Activated CD4-positive, alpha-beta T cell treated with anti-CD3 and anti-CD28 coated beads for 36 hours (primary cell): ENCODE results near the gene TAS2R40. TPM values are rescaled to one million over a fixed set of nuclear protein-coding genes. Genes with fewer than 3 reads are reported as not detected.

Experiments used
- ATAC-seq: fragments of 200-7000 bp; cut with Tn5 transposase; one replicate; pipeline ENCODE4 v1.10.0; 2021; ENCODE audit warnings: mild to moderate bottlenecking, moderate library complexity
- CTCF ChIA-PET: fragments of 350-600 bp; sonication (Branson Sonifier 250); formaldehyde crosslinking; loops from one replicate; lab custom pipeline; 2021; ENCODE audit warnings: antibody characterized with exemption; lab: Charles Lee
- POLR2A ChIA-PET: fragments of 350-600 bp; sonication (Branson Sonifier 250); formaldehyde crosslinking; loops from one replicate; lab custom pipeline; 2021; ENCODE audit warnings: antibody characterized with exemption, inconsistent platforms; lab: Charles Lee
- DNase-seq: peaks from one replicate; pipeline ENCODE4 v3.0.0-alpha.2; 2020
- H3K27ac Mint-ChIP-seq: one replicate; pipeline ENCODE4 v1.8.0; 2021; ENCODE audit warnings: mixed read lengths
- H3K27me3 Mint-ChIP-seq: one replicate; pipeline ENCODE4 v1.8.0; 2021; ENCODE audit warnings: mixed read lengths
- H3K36me3 Mint-ChIP-seq: one replicate; pipeline ENCODE4 v1.8.0; 2021; ENCODE audit warnings: low read depth, mixed read lengths
- H3K4me1 Mint-ChIP-seq: one replicate; pipeline ENCODE4 v1.8.0; 2021; ENCODE audit warnings: mixed read lengths
- H3K4me3 Mint-ChIP-seq: one replicate; pipeline ENCODE4 v1.8.0; 2021; ENCODE audit warnings: mild to moderate bottlenecking, moderate library complexity, mixed read lengths
- H3K9me3 Mint-ChIP-seq: one replicate; pipeline ENCODE4 v1.8.0; 2021; ENCODE audit warnings: low read depth, mixed read lengths
- intact Hi-C, 2 experiments: fragments of 100-400 bp; cut with DNase I in 1 of 2; cut with micrococcal nuclease in 1 of 2; formaldehyde crosslinking; loops; one replicate each; pipeline versions ENCODE4 v1.14.2 to v1.15.1; 2022 to 2024; cut with DNase I, micrococcal nuclease
- total RNA-seq, 2 experiments: library from RNA; stranded (reverse); gene quantifications; one replicate each; pipeline ENCODE4 v1.2.3, GENCODE V29; 2021

TAS2R40 gene
- total RNA-seq, 2 experiments from 2014 or later: not detected

- H3K4me3 Mint-ChIP-seq: no peak overlapping the region
- no peaks in the 10 kb centered on the region for H3K9me3 Mint-ChIP-seq
- H3K4me1 Mint-ChIP-seq: no peaks in the 10 kb centered on the region
- intact Hi-C loops: no loop called here
- H3K27ac Mint-ChIP-seq: no peak overlapping the region
- ChIA-PET POLR2A (no interaction called here), CTCF (interaction anchor here (0.9 to 1.6 kb wide), 6 partner anchors 8 to 220 kb away, joined by 3 to 12 read pairs (median 4); no protein-coding TSS in a partner anchor)
- H3K36me3 Mint-ChIP-seq: no peaks in the 10 kb centered on the region
- peaks cover 14% of the 10 kb centered on the region for H3K27me3 Mint-ChIP-seq
- no peak for ATAC-seq
- DNase-seq: no peak
Observed at GRCh38 chr7:143223784-143224183, 1.9 kb downstream of the TAS2R40 start.

DNA sequence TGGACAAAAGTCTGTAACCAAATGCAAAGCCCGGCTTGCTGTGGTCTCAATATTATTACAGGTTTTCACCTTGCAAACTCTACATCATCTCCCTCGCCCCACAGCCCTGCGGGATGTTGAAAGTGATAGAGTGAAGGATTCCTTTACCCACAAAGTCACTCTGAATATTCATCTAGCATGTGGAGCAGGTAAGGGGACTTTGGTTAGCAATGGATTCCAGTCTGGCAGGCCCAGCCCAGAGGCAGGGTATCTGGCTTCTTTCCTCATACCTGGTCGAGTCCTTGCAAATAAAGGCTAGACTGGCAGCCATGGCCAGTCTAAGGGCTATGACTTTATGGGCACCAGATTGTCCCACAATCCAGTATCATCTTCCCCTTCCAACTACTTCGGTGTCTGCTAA lies 3.2 kb downstream of the TAS2R40 start:
- H3K4me3 Mint-ChIP-seq: no peak overlapping the region

GRCh38 chr7:143227806-143228205 lies 6.0 kb downstream of the TAS2R40 start:
- CTCF ChIA-PET: interaction anchor here (1.4 to 1.5 kb wide), 2 partner anchors 13 kb away, joined by 5 read pairs; no protein-coding TSS in a partner anchor

More for the DNA sequence above, 3.2 kb downstream of the TAS2R40 start:
- Mint-ChIP-seq H3K9me3 (no peaks in the 10 kb centered on the region), H3K4me1 (no peaks in the 10 kb centered on the region), H3K27ac (no peak overlapping the region), H3K27me3 (peaks cover 12% of the 10 kb centered on the region), H3K36me3 (no peaks in the 10 kb centered on the region)
- intact Hi-C loops: no loop called here
- ATAC-seq (no peak), DNase-seq (no peak)
- POLR2A ChIA-PET: no interaction called here
- CTCF ChIA-PET: interaction anchor here (1.6 kb wide), 2 partner anchors 10 to 15 kb away, joined by 7 to 12 read pairs; no protein-coding TSS in a partner anchor

GRCh38 chr7:143229054-143229790 lies 7.4 kb downstream of the TAS2R40 start:
- Mint-ChIP-seq H3K27me3 (no peaks in the 10 kb centered on the region), H3K9me3 (no peaks in the 10 kb centered on the region), H3K36me3 (no peaks in the 10 kb centered on the region), H3K4me1 (no peaks in the 10 kb centered on the region), H3K27ac (no peak overlapping the region), H3K4me3 (no peak overlapping the region)
- CTCF ChIA-PET: interaction anchor here (1.0 to 1.5 kb wide), 4 partner anchors 11 to 73 kb away, joined by 3 to 5 read pairs (median 4); no protein-coding TSS in a partner anchor
- POLR2A ChIA-PET: no interaction called here
- intact Hi-C loops: no loop called here
- DNase-seq: no peak
- ATAC-seq: no peak

More at GRCh38 chr7:143227806-143228205, 6.0 kb downstream of the TAS2R40 start:
- no peak overlapping the region for H3K27ac Mint-ChIP-seq
- intact Hi-C loops: no loop called here
- H3K4me3 Mint-ChIP-seq: no peak overlapping the region
- POLR2A ChIA-PET: no interaction called here
- H3K36me3 Mint-ChIP-seq: no peaks in the 10 kb centered on the region
- DNase-seq (no peak), ATAC-seq (no peak)
- no peaks in the 10 kb centered on the region for H3K9me3 Mint-ChIP-seq
- H3K27me3 Mint-ChIP-seq: peaks cover 6% of the 10 kb centered on the region
- no peaks in the 10 kb centered on the region for H3K4me1 Mint-ChIP-seq

- no peaks in the 10 kb centered on the region for H3K4me1 Mint-ChIP-seq
- H3K27ac Mint-ChIP-seq: no peak overlapping the region
- H3K4me3 Mint-ChIP-seq: no peak overlapping the region
- no peaks in the 10 kb centered on the region for H3K36me3 Mint-ChIP-seq
- DNase-seq (no peak), ATAC-seq (no peak)
- H3K27me3 Mint-ChIP-seq: peaks cover 3% of the 10 kb centered on the region
- CTCF ChIA-PET: interaction anchor here (1.3 to 1.5 kb wide), 2 partner anchors 9 to 10 kb away, joined by 3 to 4 read pairs; partner anchors contain the start of gene TAS2R40
- H3K9me3 Mint-ChIP-seq: peaks cover 4% of the 10 kb centered on the region
- POLR2A ChIA-PET: no interaction called here
- intact Hi-C loops: no loop called here
Observed at GRCh38 chr7:143230602-143231457, 9.0 kb downstream of the TAS2R40 start.

DNA sequence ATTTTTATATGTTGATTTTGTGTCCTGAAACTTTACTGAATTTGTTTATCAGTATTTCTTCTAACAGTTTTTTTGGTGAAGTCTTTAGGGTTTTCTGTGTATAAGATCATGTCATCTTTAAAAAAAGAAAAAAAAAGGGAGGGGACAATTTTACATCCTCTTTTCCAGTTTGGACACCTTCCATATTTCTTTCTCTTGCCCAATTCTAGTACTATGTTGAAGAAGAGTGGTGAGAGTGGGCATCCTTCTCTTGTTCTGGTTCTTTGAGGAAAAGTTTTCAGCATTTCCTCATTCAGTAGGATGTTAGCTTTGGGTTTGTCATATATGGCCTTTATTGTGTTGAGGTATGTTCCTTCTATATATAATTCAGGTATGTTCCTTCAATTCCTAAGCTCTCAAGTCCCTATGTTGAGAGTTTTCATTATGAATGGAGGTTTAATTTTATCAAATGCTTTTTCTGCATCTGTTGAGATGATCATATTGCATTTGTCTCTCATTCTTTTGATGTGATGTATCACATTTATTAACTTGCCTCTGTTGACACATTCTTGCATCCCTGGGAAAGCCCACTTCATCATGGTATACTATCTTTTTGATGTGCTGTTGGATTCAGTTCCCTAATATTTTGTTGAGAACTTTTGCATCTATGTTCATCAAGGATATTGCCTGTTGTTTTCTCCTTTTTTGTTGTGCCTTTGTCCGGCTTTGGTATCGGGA lies 12.1 kb downstream of the TAS2R40 start:
- no peak overlapping the region for H3K27ac Mint-ChIP-seq
- no peaks in the 10 kb centered on the region for H3K4me1 Mint-ChIP-seq
- POLR2A ChIA-PET: no interaction called here
- CTCF ChIA-PET: no interaction called here
- ATAC-seq (no peak), DNase-seq (no peak)
- H3K27me3 Mint-ChIP-seq: peaks cover 10% of the 10 kb centered on the region
- H3K9me3 Mint-ChIP-seq: peaks cover 21% of the 10 kb centered on the region
- intact Hi-C loops: no loop called here
- H3K4me3 Mint-ChIP-seq: no peak overlapping the region
- H3K36me3 Mint-ChIP-seq: peaks cover 7% of the 10 kb centered on the region

- H3K27ac Mint-ChIP-seq: no peak overlapping the region
- H3K4me3 Mint-ChIP-seq: no peak overlapping the region
- H3K9me3 Mint-ChIP-seq: peaks cover 21% of the 10 kb centered on the region
- intact Hi-C loops: no loop called here
- ATAC-seq: no peak
- no peak for DNase-seq
- H3K36me3 Mint-ChIP-seq: peaks cover 7% of the 10 kb centered on the region
- CTCF ChIA-PET: no interaction called here
- no peaks in the 10 kb centered on the region for H3K4me1 Mint-ChIP-seq
- POLR2A ChIA-PET: no interaction called here
- peaks cover 10% of the 10 kb centered on the region for H3K27me3 Mint-ChIP-seq
Observed at GRCh38 chr7:143234533-143234875, 12.7 kb downstream of the TAS2R40 start.

DNA sequence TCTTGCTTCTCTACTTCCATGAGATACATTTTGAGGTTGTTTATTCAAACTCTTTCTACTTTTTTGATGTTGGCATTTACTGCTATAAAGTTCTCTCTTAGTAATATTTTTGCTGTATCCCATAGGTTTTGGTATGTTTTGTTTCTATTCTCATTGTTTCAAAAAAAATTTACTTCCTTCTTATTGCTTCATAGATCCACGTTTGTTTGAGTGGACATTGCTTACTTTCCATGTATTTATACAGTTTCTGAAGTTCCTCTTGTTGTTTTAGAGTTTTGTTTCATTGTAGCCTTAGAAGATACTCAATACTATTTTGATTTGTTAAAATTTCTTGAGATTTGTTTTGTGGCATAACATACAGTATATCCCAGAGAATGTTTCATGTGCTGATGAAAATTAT lies 13.7 kb downstream of the TAS2R40 start:
- Mint-ChIP-seq H3K9me3 (peaks cover 21% of the 10 kb centered on the region), H3K36me3 (peaks cover 7% of the 10 kb centered on the region), H3K4me3 (no peak overlapping the region), H3K27ac (no peak overlapping the region), H3K27me3 (peaks cover 10% of the 10 kb centered on the region), H3K4me1 (peaks cover 6% of the 10 kb centered on the region)
- DNase-seq (no peak), ATAC-seq (no peak)
- ChIA-PET CTCF (interaction anchor here (0.9 kb wide), 1 partner anchor 69 kb away, joined by 4 read pairs; no protein-coding TSS in a partner anchor), POLR2A (no interaction called here)
- intact Hi-C loops: no loop called here

DNA sequence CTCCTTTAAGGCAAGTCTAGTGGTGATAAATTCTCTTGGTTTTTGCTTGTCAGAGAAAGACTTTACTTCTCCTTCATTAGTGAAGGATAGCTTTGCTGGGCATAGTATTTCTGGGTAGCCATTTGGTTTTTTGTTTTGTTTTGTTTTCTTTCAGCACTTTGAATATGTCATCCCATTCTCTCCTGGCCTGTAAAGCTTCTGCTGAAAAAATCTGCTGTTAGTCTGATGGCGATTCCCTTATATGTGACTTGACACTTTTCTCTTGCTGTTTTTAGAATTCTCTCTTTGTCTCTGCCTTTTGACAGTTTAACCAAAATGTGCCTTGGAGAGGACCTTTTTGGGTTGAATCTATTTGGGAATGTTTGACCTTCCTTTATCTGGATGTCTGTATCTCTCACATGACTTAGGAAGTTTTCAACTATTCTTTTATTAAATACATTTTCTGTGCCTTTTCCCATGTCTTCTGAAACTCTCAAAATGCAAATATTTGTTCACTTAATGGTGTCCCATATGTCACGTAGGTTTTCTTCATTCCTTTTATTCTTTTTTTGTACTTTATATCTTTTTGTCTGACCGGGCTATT lies 14.7 kb downstream of the TAS2R40 start:
- no peak overlapping the region for H3K27ac Mint-ChIP-seq
- H3K9me3 Mint-ChIP-seq: peaks cover 21% of the 10 kb centered on the region
- intact Hi-C loops: no loop called here
- no peak overlapping the region for H3K4me3 Mint-ChIP-seq
- H3K36me3 Mint-ChIP-seq: peaks cover 7% of the 10 kb centered on the region
- H3K4me1 Mint-ChIP-seq: peaks cover 11% of the 10 kb centered on the region
- ChIA-PET POLR2A (no interaction called here), CTCF (interaction anchor here (0.7 kb wide), 1 partner anchor 69 kb away, joined by 3 read pairs; no protein-coding TSS in a partner anchor)
- ATAC-seq (no peak), DNase-seq (no peak)
- peaks cover 10% of the 10 kb centered on the region for H3K27me3 Mint-ChIP-seq

GRCh38 chr7:143237366-143237765 lies 15.5 kb downstream of the TAS2R40 start:
- ChIA-PET POLR2A (no interaction called here), CTCF (interaction anchor here (0.7 kb wide), 1 partner anchor 69 kb away, joined by 3 read pairs; no protein-coding TSS in a partner anchor)
- peaks cover 7% of the 10 kb centered on the region for H3K36me3 Mint-ChIP-seq

More at GRCh38 chr7:143237366-143237765, 15.5 kb downstream of the TAS2R40 start:
- H3K9me3 Mint-ChIP-seq: peaks cover 21% of the 10 kb centered on the region
- intact Hi-C loops: no loop called here
- DNase-seq: no peak
- H3K4me1 Mint-ChIP-seq: peaks cover 11% of the 10 kb centered on the region
- no peak overlapping the region for H3K4me3 Mint-ChIP-seq
- peaks cover 10% of the 10 kb centered on the region for H3K27me3 Mint-ChIP-seq
- H3K27ac Mint-ChIP-seq: no peak overlapping the region
- ATAC-seq: no peak
